Activated T-cell treated with anti-CD3 and anti-CD28 coated beads for 4 hours (primary cell): ENCODE measurements around the gene HNRNPAB.
"Not testable (repeated sequence)": the region's sequence is repeated elsewhere in the genome, so short reads cannot be mapped to it uniquely, and the experiment has no call there.

Experiments
- DNase-seq: peaks from one replicate; pipeline ENCODE4 v3.0.0-alpha.2; 2020

HNRNPAB gene

GRCh38 chr5:178213003-178213461 is 8.7 kb downstream of the HNRNPAB start:
- DNase-seq, result no peak

DNA sequence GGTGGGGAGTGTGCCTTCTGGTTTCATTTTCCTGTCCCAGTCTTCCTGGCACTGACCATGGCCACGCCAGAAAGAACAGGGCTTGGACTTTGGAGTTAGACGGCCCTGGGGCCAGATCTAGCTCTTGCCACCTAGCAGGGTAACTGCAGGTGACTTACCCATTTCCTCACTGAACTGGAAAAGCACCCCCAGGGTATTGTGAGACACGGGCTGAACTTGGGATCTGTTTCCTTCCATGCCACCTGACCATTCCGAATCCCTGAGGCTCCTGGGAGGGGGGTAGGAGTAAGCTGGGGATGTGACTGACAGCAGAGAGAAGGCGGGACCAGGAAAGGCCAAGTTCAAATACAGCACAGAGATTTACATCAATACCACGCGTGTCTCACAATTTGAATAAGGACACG is 9.4 kb downstream of the HNRNPAB start:
- no peak for DNase-seq

DNA sequence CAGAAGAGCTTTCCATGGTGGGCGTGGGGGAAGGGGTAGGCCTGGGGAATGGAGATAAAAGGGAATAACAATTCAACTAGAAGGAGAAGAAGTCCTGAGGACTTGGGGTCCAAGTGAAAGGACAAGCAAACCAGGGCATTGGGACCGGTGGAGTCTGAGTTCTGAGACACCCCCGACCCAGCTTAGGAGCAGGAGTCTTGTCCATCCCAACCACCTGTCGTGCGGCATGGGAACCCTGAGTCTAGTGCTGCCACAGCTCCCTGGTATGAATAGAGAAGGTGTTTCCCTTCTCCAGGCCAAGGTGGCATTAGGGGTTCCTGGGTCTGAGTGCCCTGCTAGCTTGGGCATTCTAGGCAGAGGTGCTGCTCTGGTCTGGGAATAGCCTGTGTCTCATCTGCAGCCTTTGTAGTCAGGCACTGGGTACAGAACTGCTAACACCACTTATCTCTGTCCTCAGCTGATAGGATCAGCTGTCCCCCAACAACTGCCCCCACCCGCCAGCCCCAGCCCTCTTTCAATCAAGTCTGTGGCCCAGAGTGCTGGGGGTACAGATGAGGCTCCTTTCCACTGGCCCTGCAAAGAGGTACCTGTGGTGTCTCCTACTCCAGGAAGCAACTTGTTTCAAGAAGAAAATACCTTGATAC is 9.9 kb downstream of the HNRNPAB start:
- DNase-seq, result no peak

DNA sequence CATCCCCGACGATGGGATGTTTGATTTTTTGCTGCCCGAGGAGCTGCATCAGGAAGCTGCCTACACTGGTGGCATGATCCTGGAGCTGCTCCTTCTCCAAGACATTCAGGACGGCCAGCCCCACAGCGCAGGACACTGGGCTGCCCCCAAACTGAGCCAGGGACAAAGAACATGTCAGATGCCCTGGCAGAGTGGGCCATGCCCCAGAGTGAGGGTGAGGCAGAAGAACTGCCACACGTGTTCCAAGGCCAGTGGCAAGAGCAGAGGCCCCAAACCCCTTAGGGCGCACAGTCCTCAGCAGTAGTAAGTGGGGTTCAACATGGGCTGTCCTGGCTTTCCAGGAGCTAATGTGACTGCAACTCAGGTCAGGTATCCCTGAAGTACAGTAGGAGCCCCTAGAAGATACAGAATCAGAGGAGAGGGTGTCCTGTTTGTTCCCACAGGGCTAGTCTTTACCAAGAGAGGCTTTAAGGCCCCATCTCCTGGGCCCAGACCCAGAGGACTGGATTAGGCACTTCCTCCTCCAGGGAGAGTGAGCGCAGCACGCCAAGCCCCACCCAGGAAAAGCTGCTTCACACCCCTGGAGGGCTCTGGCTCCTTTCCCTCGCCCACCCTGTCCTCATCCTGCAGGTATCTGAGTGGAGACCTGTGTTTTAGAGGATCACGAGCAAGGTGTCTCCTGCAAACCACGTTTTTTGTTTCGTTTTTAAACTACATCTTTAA is 11.1 kb downstream of the HNRNPAB start:
- DNase-seq, result no peak

DNA sequence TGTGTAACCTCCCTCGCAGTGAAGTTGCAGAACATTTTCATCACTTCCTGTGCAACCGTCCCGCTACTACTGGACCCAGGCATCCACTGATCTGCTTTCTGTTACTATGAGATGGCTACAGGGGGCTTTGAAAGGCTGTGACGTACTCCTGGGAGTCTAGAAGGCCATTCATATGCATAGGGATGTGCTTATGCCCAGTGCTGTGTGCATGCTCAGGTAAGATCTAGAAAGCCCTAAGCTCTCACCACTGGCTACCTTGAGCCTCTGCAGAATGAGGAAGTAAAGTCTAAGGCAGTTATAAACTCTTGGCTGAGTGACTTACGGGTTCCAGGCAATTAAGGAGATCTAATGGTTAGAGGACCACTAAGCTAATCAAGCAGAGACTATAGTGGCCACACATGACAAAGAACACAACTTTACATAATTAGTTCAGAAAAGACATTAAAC is 11.8 kb downstream of the HNRNPAB start:
- DNase-seq, result no peak

DNA sequence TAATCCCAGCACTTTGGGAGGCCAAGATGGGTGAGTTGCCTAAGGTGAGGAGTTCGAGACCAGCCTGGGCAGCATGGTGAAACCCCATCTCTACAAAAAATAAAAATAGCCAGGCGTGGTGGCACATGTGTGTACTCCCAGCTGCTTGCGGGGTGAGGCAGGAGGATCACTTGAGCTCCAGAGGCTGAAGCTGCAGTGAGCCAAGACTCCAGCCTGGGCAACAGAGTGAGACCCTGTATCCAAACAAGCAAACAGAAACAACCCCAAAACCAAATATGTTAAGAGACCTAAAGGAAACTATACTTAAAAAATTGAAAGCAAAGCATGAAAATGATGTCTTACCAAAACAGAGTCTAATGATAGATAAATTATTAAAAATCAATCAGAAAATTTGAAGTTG is 12.4 kb downstream of the HNRNPAB start:
- DNase-seq, result no peak

- no peak for DNase-seq
Observed at GRCh38 chr5:178218237-178218776, 14.0 kb downstream of the HNRNPAB start.

GRCh38 chr5:178218827-178219226 is 14.5 kb downstream of the HNRNPAB start:
- DNase-seq, result no peak

- DNase-seq, result no peak
Observed at GRCh38 chr5:178221282-178221681, 16.9 kb downstream of the HNRNPAB start.

DNA sequence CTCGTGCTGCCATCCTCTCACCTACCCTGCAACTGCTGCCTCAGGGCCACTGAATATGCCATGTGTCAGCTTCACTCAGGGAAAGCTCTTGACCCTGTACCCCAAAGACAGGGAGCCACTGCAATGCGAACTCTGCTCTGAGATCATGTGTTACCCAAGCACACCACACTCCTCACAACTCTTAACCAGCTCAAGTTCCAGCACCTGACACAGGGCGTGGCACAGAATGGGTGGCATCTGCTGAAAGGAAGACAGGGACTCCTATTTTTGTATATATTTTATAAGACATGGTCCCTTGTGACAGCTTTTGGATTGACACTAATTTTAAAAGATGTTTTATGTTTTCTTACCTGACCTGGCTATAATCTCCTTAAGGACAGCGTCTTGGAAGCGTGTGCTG is 17.5 kb downstream of the HNRNPAB start:
- no peak for DNase-seq

GRCh38 chr5:178222292-178222691 is 18.0 kb downstream of the HNRNPAB start:
- DNase-seq, result no peak

DNA sequence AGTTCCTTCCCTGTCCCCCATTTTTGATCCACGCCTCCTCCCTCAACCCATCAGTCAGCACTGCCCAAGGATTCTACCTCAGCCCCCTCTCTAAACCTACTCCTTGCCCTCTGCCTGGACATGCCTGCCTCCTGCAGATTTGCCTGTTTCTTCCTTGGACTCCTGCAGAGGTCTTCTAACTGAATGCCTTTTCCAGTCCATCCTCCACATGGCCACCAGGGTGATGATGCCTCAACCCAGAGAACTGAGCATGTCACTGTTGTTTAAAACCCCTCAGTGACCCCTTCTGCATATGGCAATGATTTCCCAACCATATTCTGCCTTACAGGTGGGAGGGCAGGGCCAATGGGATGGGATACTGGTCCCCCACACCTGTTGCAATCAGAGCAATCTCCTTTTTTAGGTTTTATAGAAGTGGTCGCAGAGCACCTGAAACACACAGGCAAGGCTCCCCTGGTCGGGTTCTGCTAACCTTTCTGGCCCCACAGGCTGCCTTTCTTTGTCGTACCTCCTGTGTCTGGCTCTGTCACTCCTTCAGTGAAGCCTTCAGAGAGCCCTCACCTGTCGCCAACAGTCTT is 19.0 kb downstream of the HNRNPAB start:
- no peak for DNase-seq

DNA sequence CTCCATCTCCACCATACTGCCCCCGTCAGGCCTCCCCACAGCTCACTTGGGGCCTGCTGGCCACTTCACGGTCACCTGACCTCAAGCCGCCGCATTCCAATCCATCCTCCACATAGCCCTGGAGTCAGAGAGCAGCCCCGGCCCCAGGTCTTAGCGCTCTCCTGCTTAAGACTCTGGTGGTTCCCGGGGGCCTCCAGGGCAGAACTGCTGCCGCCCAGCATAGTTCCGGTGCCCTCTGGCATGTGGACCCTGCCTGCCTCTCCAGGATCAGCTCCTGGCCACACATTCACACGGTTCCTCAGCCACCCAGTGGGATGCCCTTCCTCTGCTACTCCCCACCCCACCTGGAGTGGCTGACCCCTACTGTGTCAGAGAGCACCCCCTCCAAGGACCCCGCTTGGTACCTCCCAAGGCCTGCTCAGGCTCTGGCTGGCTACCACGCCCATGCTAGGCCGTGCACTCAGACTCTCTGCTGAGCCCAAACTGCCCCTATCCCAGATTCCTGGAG is 19.5 kb downstream of the HNRNPAB start:
- no peak for DNase-seq

GRCh38 chr5:178224403-178224802 is 20.1 kb downstream of the HNRNPAB start:
- DNase-seq, result no peak

DNA sequence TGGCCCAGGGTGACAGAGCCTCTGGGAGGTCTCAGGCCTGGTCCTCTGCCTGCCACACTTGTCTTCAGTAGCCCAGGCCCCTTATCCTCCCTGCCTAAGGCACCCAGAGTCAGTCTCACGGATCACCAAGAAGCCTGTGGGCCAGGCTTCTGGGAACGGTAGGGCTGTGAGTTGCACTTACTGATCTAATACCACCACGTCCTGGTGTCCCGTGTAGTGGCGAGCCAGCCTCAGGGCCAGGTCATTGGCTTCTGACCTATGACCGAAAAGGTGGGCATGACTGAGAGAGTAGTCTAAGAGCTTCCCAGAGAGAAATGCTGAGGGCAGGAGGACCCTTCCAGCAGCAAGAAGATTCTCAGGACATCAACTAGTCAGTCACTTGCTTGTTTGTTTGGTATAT is 20.8 kb downstream of the HNRNPAB start:
- DNase-seq, result no peak

- DNase-seq, result no peak
Observed at GRCh38 chr5:178227138-178227659, 22.9 kb downstream of the HNRNPAB start.

- DNase-seq, result no peak
Observed at GRCh38 chr5:178227929-178228328, 23.6 kb downstream of the HNRNPAB start.

- DNase-seq, result no peak
Observed at GRCh38 chr5:178228609-178229008, 24.3 kb downstream of the HNRNPAB start.

DNA sequence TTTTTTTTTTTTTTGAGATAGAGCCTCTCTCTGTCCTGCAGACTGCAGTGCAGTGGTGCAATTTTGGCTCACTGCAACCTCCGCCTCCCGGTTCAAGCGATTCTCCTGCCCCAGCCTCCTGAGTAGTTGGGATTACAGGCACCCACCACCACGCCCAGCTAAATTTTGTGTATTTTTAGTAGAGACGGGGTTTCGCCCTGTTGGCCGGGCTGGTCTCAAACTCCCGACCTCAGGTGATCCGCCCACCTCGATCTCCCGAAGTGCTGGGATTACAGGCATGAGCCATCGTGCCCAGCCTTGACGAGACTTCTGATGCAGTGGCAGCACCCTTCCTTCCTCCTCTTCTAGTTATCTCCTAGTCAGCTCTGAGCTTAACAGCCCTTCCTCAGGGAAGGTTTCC is 24.8 kb downstream of the HNRNPAB start:
- DNase-seq, result not testable (repeated sequence)

DNA sequence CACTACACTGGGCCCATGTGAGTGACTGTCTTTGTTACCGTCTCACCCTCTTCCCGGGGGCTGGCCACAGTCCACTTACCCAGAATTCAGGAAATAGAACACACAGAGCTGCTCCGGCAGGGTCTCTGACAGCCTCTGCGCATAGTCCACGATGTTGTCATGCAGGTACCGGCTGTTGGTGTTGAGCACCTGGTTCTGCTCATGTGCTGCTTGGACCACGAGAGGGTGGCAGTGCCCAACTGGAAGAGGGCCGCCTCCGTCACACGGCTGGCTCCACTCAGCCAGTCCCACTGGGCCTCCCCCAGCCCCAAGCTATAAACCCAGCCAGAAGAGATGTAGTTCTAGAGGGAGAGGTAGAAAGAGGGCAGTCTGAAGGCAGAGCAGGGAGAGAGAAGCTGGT is 25.5 kb downstream of the HNRNPAB start:
- DNase-seq, result no peak

GRCh38 chr5:178230879-178231538 is 26.7 kb downstream of the HNRNPAB start:
- DNase-seq, result no peak

DNA sequence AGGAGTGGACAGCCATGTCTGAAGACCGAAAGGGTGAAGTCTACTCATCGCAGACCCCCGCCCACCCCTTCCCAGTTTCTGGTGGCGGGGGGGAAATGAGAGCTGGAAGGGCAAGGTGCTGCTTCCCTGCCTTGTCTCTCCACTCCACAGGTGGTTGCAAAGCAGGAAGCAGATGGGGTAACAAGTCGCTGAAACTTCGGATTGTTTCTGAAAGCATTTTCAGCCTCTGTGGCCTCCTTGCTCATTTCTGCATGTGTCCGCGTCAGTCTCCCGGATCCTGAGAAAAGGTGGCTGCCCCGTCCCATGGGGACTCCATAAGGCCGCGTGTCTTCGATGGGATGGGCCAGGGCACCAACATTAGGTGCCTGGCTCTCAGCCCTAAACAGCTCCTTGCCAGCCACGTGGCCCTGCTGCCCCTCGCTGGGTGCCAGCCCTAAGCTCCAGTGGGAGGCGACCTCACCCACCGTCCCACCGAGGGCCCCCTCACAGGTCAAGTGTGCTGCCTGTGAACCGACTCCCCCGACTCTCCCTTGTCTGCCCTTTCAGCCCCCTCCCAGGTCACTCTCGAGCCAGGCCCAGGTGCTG is 27.3 kb downstream of the HNRNPAB start:
- no peak for DNase-seq
